WI38 (cell line): ENCODE data around the gene RIPOR3.
"Not testable (repeated sequence)": the region's sequence is repeated elsewhere in the genome, so short reads cannot be mapped to it uniquely, and the experiment has no call there.

Experiments
- H3K4me3 ChIP-seq: 2 replicates; pipeline ENCODE4 v1.5.1; 2011; ENCODE audit warnings: low read depth, mild to moderate bottlenecking, control low read depth, low read length
- CTCF ChIP-seq: IDR thresholded peaks from 2 replicates; pipeline ENCODE4 v1.5.1; 2012; ENCODE audit warnings: low read depth, mild to moderate bottlenecking, control low read depth, low read length

Gene RIPOR3

GRCh38 chr20:50708845-50709635, 17.7 kb upstream of the RIPOR3 start:
- TF ChIP-seq CTCF, result no peak
- no peak overlapping the region for H3K4me3 ChIP-seq

GRCh38 chr20:50704971-50705370, 13.6 kb upstream of the RIPOR3 start:
- no peak for TF ChIP-seq CTCF
- H3K4me3 ChIP-seq, result no peak overlapping the region

- no peak overlapping the region for H3K4me3 ChIP-seq
- TF ChIP-seq CTCF, result no peak
Observed at GRCh38 chr20:50704514-50704913, 13.2 kb upstream of the RIPOR3 start.

- not testable (repeated sequence) for H3K4me3 ChIP-seq
Observed at GRCh38 chr20:50703651-50704438, 12.5 kb upstream of the RIPOR3 start.

- no peak overlapping the region for H3K4me3 ChIP-seq
- TF ChIP-seq CTCF, result no peak
Observed at GRCh38 chr20:50701041-50701963, 10.0 kb upstream of the RIPOR3 start.

GRCh38 chr20:50699688-50700087, 8.3 kb upstream of the RIPOR3 start:
- TF ChIP-seq CTCF, result no peak
- H3K4me3 ChIP-seq, result no peak overlapping the region

GRCh38 chr20:50698255-50698654, 6.9 kb upstream of the RIPOR3 start:
- not testable (repeated sequence) for H3K4me3 ChIP-seq
